HG03139 (cell line): Measurements from ENCODE around the gene OR4D9.
"Not testable (repeated sequence)": the region's sequence is repeated elsewhere in the genome, so short reads cannot be mapped to it uniquely, and the experiment has no call there.

Source experiments
- ATAC-seq: cut with Tn5 transposase; IDR thresholded peaks from one replicate; pipeline ENCODE4 v1.9.1; 2021; ENCODE audit not compliant: unreplicated experiment

OR4D9 gene

GRCh38 chr11:59510941-59511589 is at the start of gene OR4D9:
Gene OR4D9 (plus strand): TSS chr11:59511539. CDS start chr11:59514913, 3,374 bp downstream.
- no peak for ATAC-seq

GRCh38 chr11:59463190-59463641 is 48.1 kb upstream of the OR4D9 start:
- ATAC-seq, result no peak

- ATAC-seq, result no peak
Measured at GRCh38 chr11:59473015-59473414, 38.3 kb upstream of the OR4D9 start, which contains the start of gene OR4D10. Gene OR4D10 (plus strand): TSS chr11:59473315. CDS start chr11:59477430, 4,115 bp downstream.

GRCh38 chr11:59475176-59475575 is 36.2 kb upstream of the OR4D9 start:
- no peak for ATAC-seq

GRCh38 chr11:59479906-59480305 is 31.4 kb upstream of the OR4D9 start:
- no peak for ATAC-seq

- no peak for ATAC-seq
Measured at GRCh38 chr11:59480359-59480758, 31.0 kb upstream of the OR4D9 start.

GRCh38 chr11:59501931-59502330 is 9.4 kb upstream of the OR4D9 start:
- ATAC-seq, result no peak

- ATAC-seq, result no peak
Measured at GRCh38 chr11:59503276-59503675, 8.1 kb upstream of the OR4D9 start, which contains the start of gene OR4D11. Gene OR4D11 (plus strand): TSS chr11:59503576. CDS start chr11:59503576, 0 bp downstream.

- no peak for ATAC-seq
Measured at GRCh38 chr11:59511675-59512074, 336 bp downstream of the OR4D9 start.

GRCh38 chr11:59520139-59520538 is 8.8 kb downstream of the OR4D9 start:
- ATAC-seq, result not testable (repeated sequence)

- no peak for ATAC-seq
Measured at GRCh38 chr11:59520741-59521140, 9.4 kb downstream of the OR4D9 start.

- no peak for ATAC-seq
Measured at GRCh38 chr11:59523541-59523940, 12.2 kb downstream of the OR4D9 start.

GRCh38 chr11:59528711-59529110 is 17.4 kb downstream of the OR4D9 start:
- ATAC-seq, result no peak

GRCh38 chr11:59532620-59533019 is 21.3 kb downstream of the OR4D9 start:
- ATAC-seq, result no peak

- no peak for ATAC-seq
Measured at GRCh38 chr11:59534676-59535075, 23.3 kb downstream of the OR4D9 start.

GRCh38 chr11:59542142-59542810 is 30.9 kb downstream of the OR4D9 start:
- no peak for ATAC-seq

- ATAC-seq, result not testable (repeated sequence)
Measured at GRCh38 chr11:59543713-59544112, 32.4 kb downstream of the OR4D9 start.

- no peak for ATAC-seq
Measured at GRCh38 chr11:59544869-59545178, 33.5 kb downstream of the OR4D9 start.

GRCh38 chr11:59545179-59546020 is 34.1 kb downstream of the OR4D9 start:
- ATAC-seq, result no peak

- ATAC-seq, result not testable (repeated sequence)
Measured at GRCh38 chr11:59547605-59548308, 36.4 kb downstream of the OR4D9 start.

- ATAC-seq, result no peak
Measured at GRCh38 chr11:59548309-59548656, 36.9 kb downstream of the OR4D9 start.
